GM15510 (cell line): ENCODE data around the gene DIS3L2.

Experiments used
- POLR2A ChIP-seq: IDR thresholded peaks from 3 replicates; pipeline ENCODE4 v1.6.1; 2011; ENCODE audit warnings: borderline replicate concordance; ENCODE audit not compliant: insufficient read length; ENCODE audit errors: extremely low read depth

DIS3L2 gene

GRCh38 chr2:232132181-232132580, 170.7 kb downstream of the DIS3L2 start:
- no peak for TF ChIP-seq POLR2A

- TF ChIP-seq POLR2A, result no peak
Measured at GRCh38 chr2:232133078-232133477, 171.6 kb downstream of the DIS3L2 start.

GRCh38 chr2:232134939-232135338, 173.4 kb downstream of the DIS3L2 start:
- no peak for TF ChIP-seq POLR2A

- TF ChIP-seq POLR2A, result no peak
Measured at GRCh38 chr2:232137356-232138147, 176.0 kb downstream of the DIS3L2 start.

GRCh38 chr2:232138441-232138840, 176.9 kb downstream of the DIS3L2 start:
- TF ChIP-seq POLR2A, result no peak

GRCh38 chr2:232139171-232139594, 177.7 kb downstream of the DIS3L2 start:
- no peak for TF ChIP-seq POLR2A

GRCh38 chr2:232139786-232140562, 178.5 kb downstream of the DIS3L2 start:
- no peak for TF ChIP-seq POLR2A

- no peak for TF ChIP-seq POLR2A
Measured at GRCh38 chr2:232141591-232141990, 180.1 kb downstream of the DIS3L2 start.

GRCh38 chr2:232142049-232142448, 180.5 kb downstream of the DIS3L2 start:
- TF ChIP-seq POLR2A, result no peak

GRCh38 chr2:232142502-232142901, 181.0 kb downstream of the DIS3L2 start:
- TF ChIP-seq POLR2A, result no peak

- TF ChIP-seq POLR2A, result no peak
Measured at GRCh38 chr2:232146294-232146693, 184.8 kb downstream of the DIS3L2 start.

GRCh38 chr2:232147440-232148077, 186.0 kb downstream of the DIS3L2 start:
- no peak for TF ChIP-seq POLR2A

- TF ChIP-seq POLR2A, result no peak
Measured at GRCh38 chr2:232162187-232162586, 200.7 kb downstream of the DIS3L2 start.

GRCh38 chr2:232170396-232170795, 208.9 kb downstream of the DIS3L2 start:
- no peak for TF ChIP-seq POLR2A

GRCh38 chr2:232174662-232175061, 213.1 kb downstream of the DIS3L2 start:
- TF ChIP-seq POLR2A, result no peak
